ENCODE measurements around the gene RBFOX2.
"Not testable (repeated sequence)": the region's sequence is repeated elsewhere in the genome, so short reads cannot be mapped to it uniquely, and the experiment has no call there.

RBFOX2 gene

DNA sequence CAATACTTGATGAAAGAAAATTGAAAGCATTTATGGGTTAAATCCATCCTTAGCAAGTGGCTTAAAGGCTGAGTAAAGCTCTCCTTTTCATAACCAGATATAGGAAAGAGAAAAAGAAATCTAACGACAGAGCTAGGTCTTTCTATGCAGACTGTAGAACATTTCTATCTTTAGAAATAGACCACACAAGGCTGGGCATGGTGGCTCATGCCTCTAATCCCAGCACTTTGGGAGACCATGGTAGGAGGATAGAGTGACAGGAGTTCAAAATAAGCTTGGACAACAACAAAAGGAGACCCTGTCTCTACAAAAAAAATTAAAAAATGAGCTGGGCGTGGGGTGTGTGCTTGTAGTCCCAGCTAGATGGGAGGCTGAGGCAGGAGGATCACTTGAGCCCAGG is 220.2 kb downstream of the RBFOX2 start:
- no peak for DNase-seq

DNA sequence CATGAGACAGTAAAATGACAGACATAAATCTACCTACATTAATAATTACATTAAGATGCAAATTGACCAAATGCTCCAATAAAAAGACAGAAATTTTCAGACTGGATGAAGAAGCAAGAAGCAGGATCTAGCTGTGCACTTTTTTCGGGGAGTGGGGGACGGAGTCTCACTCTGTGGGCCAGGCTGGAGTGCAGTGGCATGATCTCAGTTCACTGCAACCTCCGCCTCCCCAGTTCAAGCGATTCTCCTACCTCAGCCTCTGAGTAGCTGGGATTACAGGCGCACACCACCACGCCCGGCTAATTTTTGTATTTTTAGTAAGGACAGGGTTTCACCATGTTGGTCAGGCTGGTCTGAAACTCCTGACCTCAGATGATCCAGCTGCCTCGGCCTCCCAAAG is 222.0 kb downstream of the RBFOX2 start:
- not testable (repeated sequence) for DNase-seq

DNA sequence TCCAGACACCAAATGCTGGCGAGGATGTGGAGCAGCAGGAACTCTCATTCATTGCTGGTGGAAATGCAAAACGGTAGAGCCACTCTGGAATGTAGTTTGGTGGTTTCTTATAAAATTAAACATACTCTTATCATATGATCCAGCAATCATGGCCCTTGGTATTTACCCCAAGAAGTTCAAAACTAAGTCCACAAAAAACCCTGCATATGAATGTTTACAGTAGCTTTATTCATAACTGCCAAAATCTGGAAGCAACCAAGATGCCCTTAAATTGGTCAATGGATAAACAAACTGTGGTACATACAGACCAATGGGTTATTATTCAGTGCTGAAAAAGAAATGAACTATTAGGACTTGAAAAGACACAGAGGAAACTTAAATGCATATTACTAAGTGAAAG is 223.2 kb downstream of the RBFOX2 start:
- no peak for DNase-seq

DNA sequence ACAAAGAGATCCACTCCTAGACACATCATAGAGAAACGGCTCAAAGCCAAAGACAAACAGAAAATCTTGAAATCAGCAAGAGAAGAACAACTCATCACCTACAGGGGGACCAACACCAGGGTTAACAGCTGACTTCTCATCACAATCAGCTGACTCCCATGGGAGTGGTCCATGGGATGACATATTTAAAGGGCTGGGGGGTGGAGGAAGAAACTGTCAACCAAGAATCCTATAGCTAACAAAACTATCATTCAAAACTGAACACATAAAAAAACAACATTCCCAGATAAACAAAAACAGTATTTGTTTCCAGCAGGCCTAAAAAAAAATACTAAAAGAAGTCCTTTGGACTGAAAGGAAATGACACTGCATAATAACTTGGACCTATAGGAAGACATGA is 224.2 kb downstream of the RBFOX2 start:
- DNase-seq = no peak

DNA sequence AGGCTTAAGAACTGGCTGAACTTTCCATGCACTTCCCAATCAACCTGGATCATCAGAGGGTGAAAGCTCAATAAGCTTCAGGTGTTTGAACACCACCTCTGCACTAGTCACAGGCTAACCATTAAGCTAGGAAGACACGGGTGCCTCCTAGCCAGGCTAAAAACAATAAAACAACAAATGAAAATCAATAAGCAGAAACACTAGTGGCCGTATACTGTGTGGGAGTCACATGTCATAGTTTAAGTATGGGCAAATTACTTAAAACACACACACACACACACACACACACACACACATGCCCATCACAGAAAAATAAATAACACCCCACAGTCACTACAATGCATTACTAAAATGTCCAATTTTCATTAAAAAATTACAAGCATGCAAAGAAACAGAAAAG is 225.7 kb downstream of the RBFOX2 start:
- no peak for DNase-seq

DNA sequence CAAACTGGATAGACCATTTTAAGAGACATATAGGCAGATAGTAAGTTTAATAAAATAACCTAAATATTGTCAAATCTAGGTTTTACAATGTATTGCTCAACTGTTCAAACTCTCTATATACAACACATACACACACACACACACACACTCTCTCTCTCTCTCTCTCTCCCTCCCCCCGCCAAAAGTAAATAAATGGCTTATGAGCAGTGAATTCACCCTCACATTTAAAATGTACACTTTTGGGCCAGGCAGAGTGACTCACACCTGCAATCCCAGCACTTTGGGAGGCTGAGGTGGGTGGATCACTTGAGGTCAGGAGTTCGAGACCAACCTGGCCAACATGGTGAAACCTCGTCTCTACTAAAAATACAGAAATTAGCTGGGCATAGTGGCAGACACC is 227.3 kb downstream of the RBFOX2 start:
- not testable (repeated sequence) for DNase-seq

DNA sequence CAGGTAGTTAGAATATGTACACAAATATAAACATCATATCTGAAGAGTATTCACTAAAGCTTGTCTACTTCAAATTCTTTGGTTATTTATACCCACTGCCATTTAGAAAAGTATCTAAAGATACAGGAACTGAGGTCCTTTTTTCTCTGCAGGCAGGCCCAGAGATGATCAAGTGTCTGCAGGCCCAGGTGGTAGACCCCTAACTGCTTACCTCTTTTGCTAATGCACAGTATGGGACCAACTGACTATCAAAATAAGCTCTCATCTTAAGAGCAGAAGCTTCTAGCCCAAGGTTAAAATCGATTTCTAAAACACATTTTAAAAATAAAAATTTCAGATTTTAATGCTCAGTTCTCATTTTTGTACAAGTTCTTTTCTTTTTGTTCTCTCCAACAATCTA is 229.5 kb downstream of the RBFOX2 start:
- no peak for DNase-seq

DNA sequence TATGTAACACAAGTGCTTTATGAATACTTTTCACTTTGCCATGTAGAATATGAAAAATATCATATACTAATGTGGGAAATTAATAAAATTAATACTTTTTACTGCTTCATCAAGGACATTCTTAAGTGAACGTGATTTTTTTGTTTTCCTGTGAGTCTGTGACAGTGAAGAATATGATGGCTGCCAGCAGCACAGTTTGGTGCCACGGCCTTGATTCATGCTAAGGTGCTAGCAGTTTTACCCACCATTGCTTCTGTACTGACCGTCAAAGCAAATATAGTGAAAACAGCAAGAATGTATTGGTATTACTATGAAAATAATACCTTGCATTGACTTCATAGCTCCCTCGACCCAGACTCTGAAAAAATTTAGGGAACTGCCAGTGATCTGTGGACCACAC is 231.2 kb downstream of the RBFOX2 start:
- DNase-seq = no peak

DNA sequence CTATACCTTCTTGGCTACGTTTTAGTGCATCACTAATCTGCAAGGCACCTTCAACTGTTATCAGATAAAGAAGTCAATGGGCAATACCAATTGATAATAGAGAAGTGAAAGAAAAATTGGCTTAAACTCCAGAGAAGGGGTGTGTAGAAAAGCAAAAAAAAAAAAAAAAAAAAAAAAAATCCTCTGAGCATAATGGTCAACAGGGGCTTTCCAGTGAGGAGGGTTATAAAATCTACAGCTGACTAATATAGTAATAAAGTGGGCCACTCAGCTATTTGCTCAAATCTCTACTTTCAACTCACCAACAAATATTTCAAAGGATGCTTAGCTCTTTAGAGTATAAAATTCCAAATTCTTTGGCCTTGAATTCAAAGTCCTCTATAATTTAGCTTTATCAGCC is 233.1 kb downstream of the RBFOX2 start:
- no peak for DNase-seq

DNA sequence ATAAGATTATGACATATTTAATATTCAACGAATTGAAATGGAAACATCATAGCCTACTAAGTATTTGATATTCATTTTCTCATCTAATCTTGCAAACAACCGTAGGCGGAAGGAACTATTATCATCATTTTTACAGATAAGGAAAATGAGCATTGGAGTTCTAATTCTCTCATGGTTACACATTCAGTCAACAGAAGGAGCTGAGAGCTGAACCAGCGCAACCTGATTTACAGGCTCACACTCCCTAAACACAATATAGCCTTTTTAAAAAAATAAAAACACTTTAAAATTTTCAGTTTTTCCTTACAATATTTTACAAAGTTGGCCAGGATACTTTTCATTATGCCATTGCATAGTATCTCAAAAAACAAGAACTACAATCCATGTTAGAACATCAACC is 236.1 kb downstream of the RBFOX2 start:
- DNase-seq = no peak

DNA sequence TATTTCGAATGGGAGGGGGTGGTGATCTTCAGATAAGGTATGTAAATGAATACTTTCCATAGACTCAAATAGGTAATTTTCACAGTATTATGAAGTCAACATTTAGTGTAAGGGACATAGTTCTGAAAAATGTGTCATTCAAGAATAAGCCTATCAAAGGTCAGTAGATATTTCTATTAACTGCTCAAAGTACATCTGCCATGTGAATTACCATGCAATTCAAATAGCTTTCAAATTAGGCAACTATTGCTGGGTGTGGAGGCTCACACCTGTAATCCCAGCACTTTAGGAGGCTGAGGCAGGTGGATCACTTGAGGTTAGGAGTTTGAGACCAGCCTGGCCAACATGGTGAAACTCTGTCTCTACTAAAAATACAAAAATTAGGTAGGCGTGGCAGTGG is 236.8 kb downstream of the RBFOX2 start:
- not testable (repeated sequence) for DNase-seq

DNA sequence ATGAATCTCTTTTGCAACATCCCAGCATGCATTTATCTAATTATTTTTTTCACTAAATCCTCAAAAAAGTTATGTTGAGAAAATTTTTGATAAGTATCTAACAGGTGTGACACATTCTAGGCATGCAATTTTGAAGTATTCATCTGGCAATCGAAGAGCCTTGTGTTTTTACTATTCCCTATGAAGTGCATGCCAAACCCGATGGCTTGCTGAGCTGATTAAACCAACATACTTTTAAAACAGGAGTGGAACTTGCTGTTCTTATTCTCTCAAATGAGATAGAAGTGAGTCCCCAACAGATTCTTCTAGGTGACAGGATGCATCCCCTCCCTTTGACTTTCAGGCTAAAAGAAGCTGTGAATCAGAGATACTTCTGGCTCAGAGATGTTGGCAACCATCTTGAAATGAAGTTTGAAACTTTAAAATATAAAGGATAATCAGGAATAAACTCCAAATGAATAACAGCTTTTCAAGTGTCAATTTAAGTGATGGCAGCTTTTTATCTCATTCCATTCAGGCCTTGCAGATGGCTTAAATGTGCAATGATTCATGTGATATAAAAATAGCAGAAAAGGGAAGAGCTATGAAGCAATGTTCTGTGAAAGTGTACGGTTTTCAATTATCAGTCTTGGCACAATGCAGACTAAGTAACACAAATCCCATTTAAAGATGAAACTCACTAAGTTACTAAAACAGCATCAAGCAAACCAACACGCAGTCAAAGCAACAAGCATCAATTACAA is 243.3 kb downstream of the RBFOX2 start:
- DNase-seq = no peak

DNA sequence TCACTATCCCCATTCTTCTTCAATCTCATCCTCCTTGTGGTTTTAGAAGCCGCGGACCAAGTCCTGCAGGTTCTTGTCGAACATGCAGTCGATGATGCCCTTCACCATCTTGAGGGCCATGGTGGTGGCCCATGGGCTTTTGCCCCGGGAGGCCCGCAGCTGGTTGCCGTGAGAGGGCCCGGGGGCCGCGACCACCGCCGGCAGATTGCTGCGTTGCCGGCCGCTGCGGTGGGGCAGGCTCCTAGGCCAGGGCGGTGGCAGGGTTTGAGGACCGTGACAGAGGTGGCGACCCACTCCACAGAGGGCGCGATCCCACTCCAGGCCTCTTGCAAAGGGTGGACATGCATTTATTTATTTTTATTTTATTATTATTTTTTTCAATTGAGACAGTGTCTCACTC is 244.0 kb downstream of the RBFOX2 start:
- no peak for DNase-seq

DNA sequence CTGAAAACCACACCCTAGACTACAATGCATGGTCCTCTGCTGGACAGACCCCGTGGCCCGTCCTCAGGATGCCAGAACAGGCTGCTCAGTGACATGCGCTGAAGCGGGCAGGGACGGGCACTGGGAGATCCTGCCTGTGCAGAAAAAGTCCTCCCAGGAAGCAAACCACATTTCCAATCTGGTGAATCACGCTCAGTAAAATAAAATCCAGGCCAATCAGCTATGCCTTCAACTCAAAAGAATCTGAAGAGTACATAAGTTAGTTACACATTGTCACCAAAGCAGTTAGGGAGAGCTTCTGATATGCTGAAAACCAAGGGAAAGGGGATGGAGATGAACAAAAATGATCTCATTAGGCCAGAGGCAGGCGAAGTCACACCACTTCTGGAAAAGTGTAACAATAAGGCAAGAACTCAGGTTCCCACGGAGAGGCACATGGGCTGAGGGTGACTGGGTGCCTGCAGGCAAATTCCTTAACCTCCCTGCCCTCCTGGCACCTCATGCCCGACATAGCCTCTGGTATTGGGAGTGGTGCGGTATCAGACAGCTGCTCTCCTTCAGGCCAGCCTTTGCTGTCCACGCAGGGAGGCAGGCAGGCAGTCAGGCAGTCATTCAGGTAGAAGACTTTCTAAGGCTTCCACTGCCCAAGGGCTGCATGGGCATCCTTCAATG is 244.5 kb downstream of the RBFOX2 start:
- DNase-seq = no peak

DNA sequence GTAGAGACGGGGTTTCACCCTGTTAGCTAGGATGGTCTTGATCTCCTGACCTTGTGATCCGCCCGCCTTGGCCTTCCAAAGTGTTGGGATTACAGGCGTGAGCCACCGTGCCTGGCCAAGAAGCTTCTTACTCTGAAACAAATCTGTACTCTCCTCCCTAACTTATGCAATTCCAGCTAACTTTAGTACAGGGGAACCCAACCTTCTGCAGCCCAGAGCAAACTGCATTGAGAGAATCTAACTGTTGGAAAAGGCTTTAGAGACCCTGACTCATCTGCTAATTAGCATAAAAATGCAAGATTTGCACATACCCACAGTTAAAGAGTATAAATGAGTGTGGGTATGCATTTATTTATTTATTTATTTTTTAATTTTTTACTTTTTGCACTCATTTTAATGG is 246.1 kb downstream of the RBFOX2 start:
- DNase-seq = no peak

DNA sequence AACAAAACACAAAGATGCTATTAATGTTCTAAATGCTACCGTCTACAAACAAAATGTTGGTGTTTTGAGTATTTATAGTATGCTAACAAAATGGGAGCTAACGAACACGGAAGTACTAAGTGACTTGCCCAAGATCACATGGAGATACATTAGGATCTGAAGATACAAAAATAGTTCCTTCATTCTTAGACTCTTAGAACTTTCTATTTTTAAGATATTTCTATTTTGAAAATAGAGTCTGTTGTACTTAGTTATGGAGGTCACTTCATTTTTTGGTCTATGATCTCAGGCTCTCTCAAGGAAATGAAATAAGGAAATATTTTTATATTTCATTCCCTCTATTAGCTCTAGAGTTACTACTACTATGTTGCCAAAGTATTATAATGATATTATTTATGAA is 246.7 kb downstream of the RBFOX2 start:
- DNase-seq = no peak

DNA sequence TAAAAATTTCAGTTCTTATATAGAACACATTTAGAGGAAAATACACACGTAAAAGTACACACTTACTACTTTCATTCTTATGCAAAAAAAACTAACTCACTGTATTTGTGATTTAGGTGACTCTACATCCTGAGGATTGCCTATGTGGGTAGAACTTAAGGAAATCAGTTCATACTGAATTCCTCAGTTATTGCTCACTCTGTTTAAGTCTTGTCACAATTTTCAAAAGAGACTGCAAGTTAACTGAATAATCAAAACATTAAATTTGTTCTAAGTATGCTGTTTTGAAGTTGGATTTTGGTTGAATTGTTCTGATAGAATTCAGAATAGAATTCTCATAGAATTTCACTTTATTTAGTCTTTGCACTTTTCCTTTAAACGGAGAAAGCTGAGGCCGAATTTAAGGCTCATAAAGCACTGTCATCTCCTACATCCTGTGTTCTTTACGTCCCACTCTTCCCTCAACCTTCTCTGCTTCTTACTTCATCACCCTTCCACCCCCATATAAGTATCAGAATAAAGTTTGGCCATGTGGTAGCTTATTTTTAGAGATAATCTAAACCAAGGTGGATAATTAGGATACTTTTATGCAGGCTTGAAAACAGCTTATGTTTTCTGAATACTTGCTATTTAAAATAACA is 251.2 kb downstream of the RBFOX2 start:
- no peak for DNase-seq

DNA sequence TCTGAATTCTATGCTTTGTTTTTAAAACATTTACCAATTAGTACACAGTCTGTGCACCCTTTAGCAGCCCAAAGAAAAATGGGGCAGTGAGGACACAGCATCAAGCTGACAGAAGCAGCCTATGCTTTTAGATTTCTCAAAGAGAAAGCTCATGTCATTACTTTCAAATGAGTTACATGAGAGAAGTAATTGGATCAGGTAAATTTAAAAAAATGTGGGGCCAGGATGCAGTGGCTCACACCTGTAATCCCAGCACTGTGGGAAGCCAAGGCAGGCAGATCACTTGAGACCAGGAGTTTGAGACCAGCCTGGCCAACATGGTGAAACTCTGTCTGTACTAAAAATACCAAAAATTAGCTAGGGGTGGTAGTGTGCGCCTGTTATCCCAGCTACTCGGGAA is 253.3 kb downstream of the RBFOX2 start:
- no peak for DNase-seq

DNA sequence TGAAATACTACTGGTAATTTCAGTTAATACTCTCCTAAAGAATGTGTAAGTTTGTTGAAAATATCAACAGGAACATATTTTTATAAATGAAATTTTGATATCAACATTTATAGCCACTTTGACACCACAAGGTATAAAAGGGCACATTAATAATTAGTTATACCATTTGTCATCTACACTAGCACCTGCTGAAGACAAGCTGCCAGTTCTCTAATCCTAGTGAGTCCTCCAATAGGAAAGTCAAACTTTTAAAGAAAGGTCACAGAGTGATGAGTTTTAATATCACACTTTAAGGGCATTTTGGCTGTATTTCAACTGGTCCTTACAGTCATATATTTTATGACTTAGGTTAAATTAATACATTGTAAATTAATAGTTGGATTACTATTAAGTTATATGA is 258.6 kb downstream of the RBFOX2 start:
- DNase-seq = no peak

DNA sequence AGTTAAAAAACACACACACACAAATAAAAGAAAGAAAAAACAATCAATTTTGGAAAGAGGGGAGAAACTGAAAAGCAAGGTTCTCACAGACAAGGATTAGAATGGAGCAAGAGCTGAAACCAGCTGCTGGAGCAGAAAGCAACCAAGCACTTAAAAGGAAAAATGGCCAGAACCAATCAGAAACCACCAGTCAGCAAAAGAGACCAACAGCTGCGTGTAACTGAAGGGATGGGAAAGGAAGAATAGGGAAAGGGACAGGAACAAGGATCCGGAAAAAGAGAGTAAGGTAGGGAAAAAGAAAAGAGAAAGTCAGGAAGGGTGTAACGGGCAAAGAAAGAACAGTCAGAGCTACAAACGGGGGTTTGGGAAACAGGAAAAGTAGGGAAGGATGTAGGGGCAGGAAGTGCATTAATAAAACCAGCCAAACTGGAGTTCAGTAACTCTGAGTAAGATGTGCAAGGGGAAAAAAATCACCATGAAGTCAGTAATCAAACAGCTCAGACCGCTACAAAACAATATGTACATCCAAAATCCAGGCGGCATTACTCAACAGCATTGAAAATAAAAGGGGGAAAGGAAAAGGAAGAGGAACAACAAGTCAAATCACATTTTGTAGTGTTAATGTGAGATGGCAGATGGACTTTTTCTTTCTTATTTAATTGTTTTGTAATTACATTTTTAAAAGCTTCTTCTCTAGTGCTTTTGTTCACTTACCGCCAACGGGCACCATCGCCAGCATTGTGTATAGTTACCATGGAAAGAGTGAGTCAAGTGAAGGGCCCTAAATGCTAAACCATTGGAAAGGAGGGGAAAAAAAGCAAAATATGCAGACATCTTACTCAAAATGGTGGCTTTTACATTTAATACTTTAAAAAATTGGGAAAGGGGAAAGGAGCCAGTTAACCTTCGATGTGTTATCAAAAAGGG is 261.7 kb downstream of the RBFOX2 start:
- DNase-seq = no peak

DNA sequence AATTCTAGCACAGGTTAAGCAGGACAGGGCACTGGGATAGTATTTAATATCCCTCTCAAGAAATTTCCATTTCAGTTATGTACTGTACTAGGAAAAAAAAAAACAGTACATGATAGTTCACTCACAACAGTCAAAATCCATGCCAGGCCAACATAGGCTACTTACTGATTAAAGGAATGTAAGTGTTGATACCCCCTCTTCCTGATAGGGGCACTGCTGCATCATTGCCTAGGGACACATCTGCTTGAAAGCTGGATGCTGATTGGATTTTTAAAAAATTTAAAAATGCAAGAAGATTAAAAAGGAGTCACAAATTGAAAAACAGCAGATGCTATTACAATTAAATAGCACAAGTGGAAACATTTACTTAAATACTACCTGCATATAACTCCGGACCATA is 267.6 kb downstream of the RBFOX2 start:
- no peak for DNase-seq

DNA sequence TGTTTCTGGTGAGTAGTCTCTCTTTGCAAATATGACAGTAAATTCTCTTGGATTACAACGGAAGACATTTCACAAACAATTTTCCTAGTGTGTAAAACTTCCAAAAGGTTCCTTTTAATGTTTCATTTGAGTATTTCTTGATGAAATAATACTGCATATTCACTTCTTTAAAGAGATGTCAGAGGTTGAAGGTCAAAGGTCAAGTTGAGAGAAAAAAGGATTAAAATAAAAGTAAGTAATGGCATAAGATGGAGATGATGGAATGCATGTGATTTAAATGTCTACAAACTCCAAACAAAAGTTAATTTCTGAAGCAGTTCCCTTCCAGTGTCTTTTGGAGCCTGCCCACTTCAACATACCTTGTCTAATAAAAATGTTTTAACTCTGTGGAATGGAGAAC is 270.2 kb downstream of the RBFOX2 start:
- no peak for DNase-seq

DNA sequence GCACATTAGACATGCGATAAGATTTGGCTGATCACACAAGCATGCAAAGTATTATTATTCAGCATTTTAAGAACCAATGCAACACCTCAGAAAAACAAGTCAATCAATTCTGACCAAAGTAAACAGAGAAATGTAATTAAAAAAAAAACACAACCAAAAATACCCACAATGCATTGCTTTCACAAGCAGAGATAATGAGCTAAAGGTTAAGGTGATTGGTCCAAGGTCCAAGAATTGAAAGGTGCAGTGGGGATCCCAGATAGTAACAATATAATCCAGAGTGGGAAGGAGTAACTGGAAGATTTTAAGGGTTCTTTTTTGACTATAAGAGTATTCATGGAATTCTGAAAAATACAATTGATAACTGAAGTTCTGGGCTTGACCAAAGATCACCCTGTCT is 271.9 kb downstream of the RBFOX2 start:
- DNase-seq = no peak
